ENCODE results near the gene COL13A1.
A peak's percentile ranks its signal among the peaks of the same experiment; 100 is the strongest.

COL13A1 gene

DNA sequence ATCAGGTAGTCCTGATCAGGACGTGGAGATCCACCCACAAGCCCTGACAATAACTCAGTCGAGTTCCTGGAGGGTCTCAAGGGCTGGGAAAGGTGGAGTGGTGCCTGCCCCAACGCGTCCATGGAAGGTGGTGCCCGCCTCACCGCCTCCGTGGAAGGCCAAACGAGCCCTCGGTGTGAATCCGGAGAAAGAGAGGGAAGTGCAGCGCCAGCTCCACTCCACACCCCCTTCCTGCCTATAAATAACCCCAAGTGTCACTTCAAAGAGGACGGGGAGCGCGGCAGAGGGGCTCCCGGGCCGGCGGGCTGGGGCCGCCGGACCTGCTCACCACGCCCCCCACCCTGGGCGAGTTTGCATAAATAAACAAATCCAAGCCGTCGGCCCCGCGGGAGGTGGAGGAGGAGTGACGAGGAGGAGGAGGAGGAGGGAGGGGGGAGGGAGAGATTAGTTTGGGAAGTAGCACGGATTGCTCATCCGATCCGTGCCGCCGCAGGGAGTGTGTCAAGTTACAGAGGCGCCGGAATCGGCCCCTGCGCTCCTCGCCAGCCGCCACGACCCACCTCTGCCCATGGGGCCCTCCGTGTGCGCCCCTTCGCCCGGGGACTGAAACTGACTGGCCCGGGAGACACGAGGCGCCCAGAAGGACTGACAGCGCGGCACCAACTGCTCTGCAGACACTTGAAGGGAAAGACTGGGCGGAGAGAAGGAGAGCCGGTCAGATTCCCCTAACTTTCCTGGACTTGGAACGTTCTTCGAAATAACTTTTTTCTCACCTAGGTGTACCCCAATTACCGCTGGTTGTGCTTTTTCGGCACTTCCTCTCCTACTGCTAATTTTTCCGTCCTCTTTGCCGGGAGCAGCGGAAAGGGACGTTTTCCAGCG, at the start of gene COL13A1:
Gene COL13A1, plus strand, starts transcription at position 473 of the 882 bp plus-strand sequence. CDS start 518 bp downstream, outside the sequence.
- no peak for DNase-seq

- DNase-seq, result no peak
Measured at GRCh38 chr10:69752479-69752878, 49.2 kb upstream of the COL13A1 start.

GRCh38 chr10:69756279-69756678, 45.4 kb upstream of the COL13A1 start:
- no peak for DNase-seq

- no peak for DNase-seq
Measured at GRCh38 chr10:69757206-69757552, 44.5 kb upstream of the COL13A1 start.

DNA sequence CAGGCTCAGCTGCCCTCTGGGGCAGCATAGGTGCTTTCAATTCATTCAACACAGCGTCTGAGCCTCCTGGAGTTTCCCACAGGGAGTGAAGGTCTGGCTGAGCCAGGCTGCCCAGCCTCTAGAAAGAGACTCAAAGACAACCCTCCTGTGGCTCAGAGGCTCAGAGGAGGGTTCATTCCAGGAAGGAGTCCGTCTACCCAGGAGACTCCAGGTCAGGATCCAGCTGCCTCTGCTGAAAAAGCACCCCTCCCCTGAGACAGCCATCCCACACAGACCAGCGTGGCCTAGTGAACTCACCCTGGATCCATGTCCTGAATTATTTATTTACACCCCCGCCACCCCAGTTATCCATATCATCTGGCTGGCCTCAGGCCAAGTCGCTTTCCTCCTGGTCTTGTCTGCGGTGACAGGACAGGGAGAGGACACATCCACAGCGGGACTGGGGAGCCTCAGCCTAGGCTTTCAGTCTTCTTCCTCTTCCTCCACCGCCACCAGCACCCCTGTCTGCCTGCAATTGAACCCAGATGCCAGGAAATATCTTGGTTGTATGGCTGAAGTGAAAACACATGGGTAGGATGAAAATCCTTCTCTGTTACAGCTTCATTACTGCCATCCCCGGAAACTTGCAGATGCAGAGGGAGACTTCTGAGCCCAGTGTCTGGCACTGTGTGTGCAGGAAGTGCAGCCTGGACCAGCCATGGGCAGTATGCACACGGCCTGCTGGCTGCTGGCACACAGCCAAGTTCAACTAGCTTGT, 44.0 kb upstream of the COL13A1 start:
- DNase-seq, result peak; percentile 33

- DNase-seq, result no peak
Measured at GRCh38 chr10:69758310-69758728, 43.4 kb upstream of the COL13A1 start.

DNA sequence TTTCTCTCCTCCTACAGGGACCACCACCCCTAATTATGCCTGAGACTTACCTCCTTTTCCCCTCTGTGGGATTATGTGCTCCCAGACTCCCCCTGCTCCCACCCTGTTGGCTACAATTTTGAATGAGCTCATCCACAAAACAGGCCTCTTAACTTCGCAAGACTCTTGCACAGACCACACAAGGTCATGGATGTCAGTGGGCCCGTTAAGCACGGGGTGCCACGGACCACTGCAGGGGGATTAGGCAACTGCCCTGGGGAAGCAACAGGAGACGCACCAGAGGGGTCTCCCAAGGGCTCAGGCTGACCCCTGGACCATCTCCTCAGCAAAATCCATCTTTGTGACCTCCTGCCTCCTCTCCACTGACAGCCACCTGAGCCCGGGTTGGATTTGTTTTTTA, 42.1 kb upstream of the COL13A1 start:
- no peak for DNase-seq

- DNase-seq, result no peak
Measured at GRCh38 chr10:69760072-69760471, 41.6 kb upstream of the COL13A1 start.

- no peak for DNase-seq
Measured at GRCh38 chr10:69761320-69761719, 40.4 kb upstream of the COL13A1 start.

- no peak for DNase-seq
Measured at GRCh38 chr10:69766161-69766910, 35.4 kb upstream of the COL13A1 start.

- DNase-seq, result no peak
Measured at GRCh38 chr10:69767793-69768192, 33.9 kb upstream of the COL13A1 start.

- DNase-seq, result no peak
Measured at GRCh38 chr10:69768386-69768785, 33.3 kb upstream of the COL13A1 start.

GRCh38 chr10:69769395-69769992, 32.2 kb upstream of the COL13A1 start:
- DNase-seq, result no peak

DNA sequence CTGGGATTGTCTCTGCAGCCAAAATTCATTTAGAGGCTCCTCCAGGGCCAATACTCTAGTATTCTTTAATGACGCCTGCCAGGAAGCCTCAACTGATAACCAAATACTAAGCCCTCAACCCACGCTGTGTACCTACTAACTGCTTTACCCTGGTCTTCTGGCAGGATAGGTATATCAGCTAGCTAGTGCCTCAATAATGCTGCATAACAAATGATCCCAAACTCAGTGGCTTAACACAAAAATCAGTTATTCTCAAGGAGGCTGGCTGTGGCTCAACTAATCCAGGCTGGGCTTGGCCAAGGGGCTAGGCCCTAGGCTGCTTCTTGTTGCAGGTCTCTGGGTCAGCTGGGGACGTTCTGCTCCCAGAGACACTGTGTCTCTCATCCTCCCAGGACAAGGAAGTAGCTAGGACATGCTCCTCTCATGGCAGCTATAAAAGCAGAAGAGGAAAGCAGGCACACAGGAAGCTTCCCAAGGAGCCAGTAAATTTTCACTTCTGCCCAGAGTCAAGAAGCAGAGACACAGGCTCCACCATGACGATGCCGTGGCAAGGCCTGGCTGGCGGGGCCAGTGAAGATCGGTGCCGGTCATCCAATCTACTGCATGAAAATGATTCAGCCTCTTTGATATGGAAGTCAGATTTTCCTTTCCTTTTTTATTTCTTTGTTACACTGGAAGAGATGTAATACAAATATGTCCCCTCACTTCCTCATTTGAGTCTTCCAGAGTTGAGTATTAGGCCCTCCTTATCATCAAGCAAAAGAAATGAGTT, 28.6 kb upstream of the COL13A1 start:
- no peak for DNase-seq

DNA sequence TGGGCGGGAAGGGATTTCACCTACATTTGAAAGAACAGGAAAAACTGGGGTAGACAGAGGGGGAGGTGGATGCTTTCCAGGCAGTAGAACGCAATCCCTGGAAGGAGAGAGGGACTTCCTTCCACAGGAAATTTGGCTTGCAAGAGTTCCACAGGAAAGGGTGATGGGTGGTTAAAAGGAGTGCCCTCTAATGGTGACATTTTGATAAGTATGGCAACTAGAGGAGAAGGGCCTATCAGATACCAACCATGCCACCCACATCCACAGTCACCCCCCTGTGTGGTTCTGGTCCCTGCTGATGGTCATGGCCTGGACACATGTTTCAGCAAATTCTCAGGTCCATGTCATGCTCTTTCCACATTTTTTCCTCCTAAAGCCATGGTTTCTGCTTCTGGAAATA, 27.1 kb upstream of the COL13A1 start:
- DNase-seq, result no peak

DNA sequence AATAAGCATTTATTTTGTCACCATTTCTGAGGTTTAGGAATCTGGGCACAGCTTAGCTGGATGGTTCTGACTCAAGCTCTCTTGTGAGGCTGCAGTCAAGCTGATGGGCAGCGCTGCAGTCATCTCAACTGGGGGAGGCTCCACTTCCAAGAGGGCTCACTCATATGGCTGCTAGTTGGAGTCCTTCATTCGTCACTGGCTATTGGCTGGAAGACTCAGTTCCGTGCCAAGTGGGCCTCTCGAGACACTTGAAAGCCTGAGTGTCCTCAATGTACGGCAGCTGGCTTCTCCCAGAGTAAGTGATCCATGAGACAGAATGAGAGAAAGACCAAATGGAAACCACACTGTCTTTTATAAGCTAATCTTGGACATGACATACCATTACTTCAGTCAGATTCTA, 21.6 kb upstream of the COL13A1 start:
- DNase-seq, result no peak

DNA sequence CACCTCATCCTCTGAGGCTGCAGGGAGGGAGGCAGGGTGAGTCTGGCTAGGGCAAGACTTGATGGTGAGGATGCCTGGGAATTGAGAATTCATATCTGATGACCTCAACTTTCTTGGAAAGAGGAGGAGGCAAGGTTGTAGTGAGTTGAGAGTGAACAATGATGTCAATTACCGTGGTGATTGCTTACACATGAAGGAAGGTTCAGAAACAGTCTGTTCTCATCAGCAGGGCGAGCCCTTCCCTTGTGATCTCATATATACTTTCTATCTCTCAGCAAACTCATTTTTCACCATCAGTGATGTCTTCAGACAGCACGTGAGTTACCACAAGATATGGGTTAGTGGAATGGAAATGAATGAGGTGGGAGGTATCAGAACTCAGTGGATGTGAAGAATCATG, 20.1 kb upstream of the COL13A1 start:
- DNase-seq, result no peak

DNA sequence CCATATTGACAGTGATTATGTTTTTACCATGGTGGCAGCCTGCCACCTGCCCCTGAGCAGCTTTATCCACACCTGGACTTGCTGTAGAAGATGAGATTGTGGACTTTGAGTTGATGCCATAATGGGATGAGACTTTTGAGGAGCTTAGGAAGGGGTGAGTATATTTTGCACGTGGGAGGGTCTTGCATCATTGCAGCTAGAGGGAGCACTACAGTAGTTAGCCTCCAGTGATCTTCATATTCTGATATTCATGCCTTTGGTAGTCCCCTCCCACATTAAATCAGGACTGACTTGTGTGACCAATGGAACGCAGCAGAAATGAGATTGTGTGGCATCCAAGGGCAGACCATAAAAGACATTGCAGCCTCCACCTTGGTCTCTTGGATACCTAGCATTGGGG, 18.2 kb upstream of the COL13A1 start:
- DNase-seq, result no peak

DNA sequence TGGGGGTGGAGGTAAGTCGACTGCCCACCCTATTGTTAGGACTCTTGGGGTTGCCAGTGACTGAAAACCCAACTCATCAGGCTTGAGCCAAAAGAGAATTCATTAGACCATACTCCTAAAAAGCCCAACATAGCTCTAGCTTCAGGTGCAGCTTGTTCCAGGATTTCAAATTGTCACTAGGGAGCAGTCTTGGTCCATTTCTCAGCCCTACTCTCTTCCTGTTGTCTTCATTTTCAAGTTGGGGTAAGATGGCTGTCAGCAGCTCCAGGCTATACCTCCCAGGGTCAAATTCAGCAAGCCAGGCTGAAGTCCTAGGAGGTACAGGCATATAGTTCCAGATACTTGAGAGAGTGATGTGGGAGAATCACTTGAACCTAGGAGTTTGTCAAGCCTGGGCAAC, 14.9 kb upstream of the COL13A1 start:
- no peak for DNase-seq

- DNase-seq, result no peak
Measured at GRCh38 chr10:69787681-69788080, 14.0 kb upstream of the COL13A1 start.

DNA sequence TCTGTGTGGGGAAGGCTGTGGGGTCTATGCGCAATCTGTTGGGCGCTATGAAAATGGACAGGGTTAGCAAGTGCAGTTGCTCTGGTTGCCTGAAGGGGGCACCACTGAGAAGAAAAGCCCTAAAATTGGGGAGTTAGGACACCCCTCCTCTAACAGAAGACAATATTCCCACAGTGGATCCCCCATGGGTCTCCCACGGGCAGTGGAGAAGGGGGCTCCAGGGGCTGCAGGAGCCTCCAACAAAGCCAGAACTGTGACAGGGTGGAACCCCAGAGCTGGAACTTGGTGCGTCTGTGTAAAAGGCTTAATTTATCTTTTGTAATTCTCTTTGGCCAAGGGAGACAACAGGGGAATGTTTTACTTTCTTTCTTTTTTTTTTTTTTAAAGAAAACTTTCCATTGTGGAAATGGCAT, 12.5 kb upstream of the COL13A1 start:
- no peak for DNase-seq

DNA sequence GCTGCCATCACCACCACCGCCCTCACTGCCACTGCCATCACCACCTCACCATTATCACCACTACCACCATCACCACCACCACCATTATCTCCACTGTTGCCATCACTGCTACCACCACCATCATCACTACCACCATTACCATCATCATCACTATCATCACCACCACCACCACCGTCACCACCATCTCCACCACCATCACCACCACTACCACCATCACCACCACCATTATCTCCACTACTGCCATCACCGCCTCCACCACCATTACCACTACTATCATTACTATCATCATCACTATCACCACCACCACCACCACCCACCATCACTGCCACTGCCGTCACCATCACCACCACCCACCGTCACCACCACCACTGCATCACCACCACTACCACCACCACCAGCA, 9.9 kb upstream of the COL13A1 start:
- no peak for DNase-seq

All from NCI-H345 (cell line).